AG09309 (cell line): ENCODE results near the gene TXNDC16.

Experiments
- DNase-seq: peaks from one replicate; pipeline ENCODE4 v3.0.0-alpha.2; 2010; ENCODE audit warnings: low read depth
- H3K4me3 ChIP-seq: 2 replicates; pipeline ENCODE4 v1.5.1; 2011; ENCODE audit warnings: mild to moderate bottlenecking, low read depth, low read length, moderate library complexity; ENCODE audit not compliant: control insufficient read depth
- CTCF ChIP-seq: IDR thresholded peaks from 2 replicates; pipeline ENCODE4 v1.5.1; 2011; ENCODE audit warnings: mild to moderate bottlenecking, low read depth, low read length, inconsistent platforms; ENCODE audit not compliant: insufficient read depth, control insufficient read depth; ENCODE audit errors: missing control alignments

Gene TXNDC16, protein sequence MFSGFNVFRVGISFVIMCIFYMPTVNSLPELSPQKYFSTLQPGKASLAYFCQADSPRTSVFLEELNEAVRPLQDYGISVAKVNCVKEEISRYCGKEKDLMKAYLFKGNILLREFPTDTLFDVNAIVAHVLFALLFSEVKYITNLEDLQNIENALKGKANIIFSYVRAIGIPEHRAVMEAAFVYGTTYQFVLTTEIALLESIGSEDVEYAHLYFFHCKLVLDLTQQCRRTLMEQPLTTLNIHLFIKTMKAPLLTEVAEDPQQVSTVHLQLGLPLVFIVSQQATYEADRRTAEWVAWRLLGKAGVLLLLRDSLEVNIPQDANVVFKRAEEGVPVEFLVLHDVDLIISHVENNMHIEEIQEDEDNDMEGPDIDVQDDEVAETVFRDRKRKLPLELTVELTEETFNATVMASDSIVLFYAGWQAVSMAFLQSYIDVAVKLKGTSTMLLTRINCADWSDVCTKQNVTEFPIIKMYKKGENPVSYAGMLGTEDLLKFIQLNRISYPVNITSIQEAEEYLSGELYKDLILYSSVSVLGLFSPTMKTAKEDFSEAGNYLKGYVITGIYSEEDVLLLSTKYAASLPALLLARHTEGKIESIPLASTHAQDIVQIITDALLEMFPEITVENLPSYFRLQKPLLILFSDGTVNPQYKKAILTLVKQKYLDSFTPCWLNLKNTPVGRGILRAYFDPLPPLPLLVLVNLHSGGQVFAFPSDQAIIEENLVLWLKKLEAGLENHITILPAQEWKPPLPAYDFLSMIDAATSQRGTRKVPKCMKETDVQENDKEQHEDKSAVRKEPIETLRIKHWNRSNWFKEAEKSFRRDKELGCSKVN

DNA sequence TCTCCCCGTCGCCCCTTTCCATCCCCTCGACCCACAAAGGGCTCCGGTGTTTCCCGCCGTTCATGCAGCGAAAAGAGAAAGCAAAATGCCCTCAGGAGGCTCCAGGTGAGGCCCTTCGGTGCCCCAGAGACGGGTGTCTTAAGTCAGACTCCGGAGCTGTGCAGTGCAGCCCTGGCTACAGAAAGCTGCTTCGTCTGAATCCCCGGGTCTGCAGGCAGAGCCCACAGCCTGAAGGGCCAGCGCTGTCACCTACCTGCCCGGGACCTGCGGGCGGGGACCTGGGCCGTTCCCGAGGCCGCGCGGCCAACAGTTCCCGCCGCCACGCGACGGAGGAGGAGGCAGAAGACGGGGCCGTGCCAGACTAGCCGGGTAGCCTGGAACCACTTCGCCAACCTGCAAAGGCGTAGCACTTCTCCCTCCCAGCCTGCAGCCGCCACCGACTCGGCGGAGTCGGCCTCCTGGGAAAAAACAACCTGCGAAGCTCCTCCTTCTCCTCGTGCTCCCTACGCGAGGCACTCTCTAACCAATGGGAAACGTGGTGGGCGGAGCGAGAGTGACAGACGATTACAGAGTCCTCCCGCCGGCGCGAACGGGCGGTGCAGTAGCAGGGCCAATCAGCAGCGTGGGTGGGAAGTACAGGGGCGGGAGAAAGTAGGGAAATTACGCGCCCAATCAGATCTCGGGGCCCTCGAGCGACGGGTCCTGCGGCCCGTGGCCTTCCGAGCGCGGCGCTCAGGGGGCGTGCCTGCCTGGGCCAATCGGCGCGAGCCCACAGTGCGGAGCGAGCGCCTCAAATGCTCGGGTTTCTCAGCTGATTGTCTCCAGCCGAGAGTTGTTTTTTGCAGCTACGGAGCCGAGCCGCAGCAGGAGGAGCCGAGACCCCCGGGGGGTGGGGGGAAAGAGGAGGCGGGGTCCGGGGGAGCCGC lies at the start of gene TXNDC16, which contains the start of gene GPR137C:
Gene TXNDC16 (minus strand): TSS at position 443 of the 926 bp plus-strand sequence. CDS start 8,948 bp downstream, outside the sequence.
Gene GPR137C (plus strand): TSS at position 774 of the 926 bp plus-strand sequence. CDS start 312 bp downstream, outside the sequence.
- H3K4me3 ChIP-seq, result peak within 1 kb of the TSS; percentile 72
- DNase-seq, result peak; percentile 93
- no peak for TF ChIP-seq CTCF

GRCh38 chr14:52599974-52600373 lies 47.7 kb upstream of the TXNDC16 start:
- DNase-seq, result no peak
- TF ChIP-seq CTCF, result no peak
- H3K4me3 ChIP-seq, result no peak overlapping the region

DNA sequence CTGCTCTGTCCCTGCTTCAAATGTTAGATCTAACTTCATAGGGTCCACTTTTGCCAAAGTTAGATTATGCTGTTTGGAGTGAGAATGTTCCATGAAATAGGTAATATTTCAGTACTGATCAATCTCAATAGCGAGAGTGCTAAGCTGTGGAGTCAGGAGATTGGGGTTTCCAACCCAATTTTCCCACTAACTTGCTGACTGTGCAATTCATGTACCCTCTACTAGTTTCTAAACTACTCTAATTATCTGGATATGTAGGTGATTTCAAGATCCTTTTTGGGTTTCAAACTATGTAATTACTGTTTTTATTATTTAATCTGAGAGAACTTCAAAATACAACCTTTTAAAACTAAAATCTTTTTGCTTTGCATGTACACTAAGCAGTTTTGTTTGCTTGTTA lies 46.3 kb upstream of the TXNDC16 start:
- H3K4me3 ChIP-seq, result no peak overlapping the region
- no peak for DNase-seq
- no peak for TF ChIP-seq CTCF

GRCh38 chr14:52596861-52597260 lies 44.6 kb upstream of the TXNDC16 start:
- no peak for DNase-seq
- H3K4me3 ChIP-seq, result no peak overlapping the region
- no peak for TF ChIP-seq CTCF

DNA sequence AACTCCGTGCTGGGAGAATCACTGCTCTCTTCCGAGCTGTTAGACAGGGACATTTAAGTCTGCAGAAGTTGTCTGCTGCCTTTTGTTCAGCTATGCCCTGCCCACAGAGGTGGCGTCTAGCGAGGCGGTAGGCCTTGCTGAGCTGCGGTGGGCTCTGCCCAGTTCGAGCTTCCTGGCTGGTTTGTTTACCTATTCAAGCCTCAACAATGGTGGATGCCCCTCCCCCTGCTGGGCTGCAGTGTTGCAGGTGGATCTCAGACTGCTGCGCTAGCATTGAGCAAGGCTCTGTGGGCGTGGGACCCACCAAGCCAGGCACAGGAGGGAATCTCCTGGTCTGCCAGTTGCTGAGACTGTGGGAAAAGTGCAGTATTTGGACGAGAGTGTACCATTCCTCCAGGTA lies 44.0 kb upstream of the TXNDC16 start:
- TF ChIP-seq CTCF, result no peak
- H3K4me3 ChIP-seq, result no peak overlapping the region
- no peak for DNase-seq

GRCh38 chr14:52590318-52590717 lies 38.0 kb upstream of the TXNDC16 start:
- no peak for TF ChIP-seq CTCF
- no peak overlapping the region for H3K4me3 ChIP-seq
- DNase-seq, result no peak
